ENCODE measurements around the gene NUP35.

DNA sequence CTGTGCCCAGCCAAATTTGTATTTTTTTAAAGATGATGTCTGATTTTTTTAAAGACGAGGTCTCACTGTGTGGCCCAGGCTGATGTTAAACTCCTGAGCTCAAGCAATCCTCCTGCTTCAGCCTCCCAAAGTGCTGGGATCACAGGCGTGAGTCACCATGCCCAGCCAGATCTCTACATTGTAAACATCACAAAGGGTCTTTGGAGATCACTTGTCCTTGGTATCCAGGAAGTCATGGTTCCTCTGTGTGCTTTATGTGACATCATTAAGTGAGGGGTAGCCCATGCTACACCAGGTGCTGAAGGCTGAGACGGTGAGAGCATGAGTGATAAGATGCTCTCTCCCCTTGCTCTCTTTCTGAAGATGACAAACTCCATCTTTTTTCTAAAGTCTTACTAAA is 7.0 kb upstream of the NUP35 start:
- TF ChIP-seq POLR2A (IDR thresholded peaks at IDR 0.05; ENCODE audit: control extremely low read depth in 1 of 2, low read depth in 2 of 2, low read length in 2 of 2): no peak
- no peak for TF ChIP-seq EZH2 (IDR thresholded peaks at IDR 0.05; ENCODE audit: low read depth, low read length, severe bottlenecking)
- TF ChIP-seq POLR2AphosphoS5 (IDR thresholded peaks at IDR 0.05; ENCODE audit: low read depth, low read length): no peak
- TF ChIP-seq, protein P1, sequence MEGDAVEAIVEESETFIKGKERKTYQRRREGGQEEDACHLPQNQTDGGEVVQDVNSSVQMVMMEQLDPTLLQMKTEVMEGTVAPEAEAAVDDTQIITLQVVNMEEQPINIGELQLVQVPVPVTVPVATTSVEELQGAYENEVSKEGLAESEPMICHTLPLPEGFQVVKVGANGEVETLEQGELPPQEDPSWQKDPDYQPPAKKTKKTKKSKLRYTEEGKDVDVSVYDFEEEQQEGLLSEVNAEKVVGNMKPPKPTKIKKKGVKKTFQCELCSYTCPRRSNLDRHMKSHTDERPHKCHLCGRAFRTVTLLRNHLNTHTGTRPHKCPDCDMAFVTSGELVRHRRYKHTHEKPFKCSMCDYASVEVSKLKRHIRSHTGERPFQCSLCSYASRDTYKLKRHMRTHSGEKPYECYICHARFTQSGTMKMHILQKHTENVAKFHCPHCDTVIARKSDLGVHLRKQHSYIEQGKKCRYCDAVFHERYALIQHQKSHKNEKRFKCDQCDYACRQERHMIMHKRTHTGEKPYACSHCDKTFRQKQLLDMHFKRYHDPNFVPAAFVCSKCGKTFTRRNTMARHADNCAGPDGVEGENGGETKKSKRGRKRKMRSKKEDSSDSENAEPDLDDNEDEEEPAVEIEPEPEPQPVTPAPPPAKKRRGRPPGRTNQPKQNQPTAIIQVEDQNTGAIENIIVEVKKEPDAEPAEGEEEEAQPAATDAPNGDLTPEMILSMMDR (IDR thresholded peaks at IDR 0.05; ENCODE audit: control extremely low read depth in 1 of 3, insufficient read depth in 1 of 3, low read depth in 1 of 3, low read length in 3 of 3): no peak
- TF ChIP-seq BCL11A (IDR thresholded peaks at IDR 0.05; ENCODE audit: low read depth in 2 of 2, low read length in 2 of 2): no peak
- TF ChIP-seq RAD21 (IDR thresholded peaks at IDR 0.05 in 1 of 2, conservative IDR thresholded peaks at IDR 0.05 in 1 of 2; ENCODE audit: low read depth in 2 of 2, low read length in 2 of 2): no peak
- no peak for TF ChIP-seq MAFK (IDR thresholded peaks at IDR 0.05; ENCODE audit: low read depth, low read length)
- TF ChIP-seq, protein P2, sequence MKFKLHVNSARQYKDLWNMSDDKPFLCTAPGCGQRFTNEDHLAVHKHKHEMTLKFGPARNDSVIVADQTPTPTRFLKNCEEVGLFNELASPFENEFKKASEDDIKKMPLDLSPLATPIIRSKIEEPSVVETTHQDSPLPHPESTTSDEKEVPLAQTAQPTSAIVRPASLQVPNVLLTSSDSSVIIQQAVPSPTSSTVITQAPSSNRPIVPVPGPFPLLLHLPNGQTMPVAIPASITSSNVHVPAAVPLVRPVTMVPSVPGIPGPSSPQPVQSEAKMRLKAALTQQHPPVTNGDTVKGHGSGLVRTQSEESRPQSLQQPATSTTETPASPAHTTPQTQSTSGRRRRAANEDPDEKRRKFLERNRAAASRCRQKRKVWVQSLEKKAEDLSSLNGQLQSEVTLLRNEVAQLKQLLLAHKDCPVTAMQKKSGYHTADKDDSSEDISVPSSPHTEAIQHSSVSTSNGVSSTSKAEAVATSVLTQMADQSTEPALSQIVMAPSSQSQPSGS (IDR thresholded peaks at IDR 0.05; ENCODE audit: low read length): no peak

All from H1 (cell line).